K562 treated with DMSO at 1 percent for 12 hours (cell line): ENCODE data around the gene PCDHGA8. TPM values are rescaled to one million over a fixed set of nuclear protein-coding genes. Genes with fewer than 3 reads are reported as not detected.

Source experiments
- total RNA-seq: library from RNA; unstranded; fragments of 300-600 nt; gene quantifications from 2 replicates; pipeline ENCODE4 v1.2.3, GENCODE V29; 2022; ENCODE audit not compliant: insufficient read depth

Gene PCDHGA8
- 0.36 and 0.68 TPM in 2 replicates for total RNA-seq

DNA sequence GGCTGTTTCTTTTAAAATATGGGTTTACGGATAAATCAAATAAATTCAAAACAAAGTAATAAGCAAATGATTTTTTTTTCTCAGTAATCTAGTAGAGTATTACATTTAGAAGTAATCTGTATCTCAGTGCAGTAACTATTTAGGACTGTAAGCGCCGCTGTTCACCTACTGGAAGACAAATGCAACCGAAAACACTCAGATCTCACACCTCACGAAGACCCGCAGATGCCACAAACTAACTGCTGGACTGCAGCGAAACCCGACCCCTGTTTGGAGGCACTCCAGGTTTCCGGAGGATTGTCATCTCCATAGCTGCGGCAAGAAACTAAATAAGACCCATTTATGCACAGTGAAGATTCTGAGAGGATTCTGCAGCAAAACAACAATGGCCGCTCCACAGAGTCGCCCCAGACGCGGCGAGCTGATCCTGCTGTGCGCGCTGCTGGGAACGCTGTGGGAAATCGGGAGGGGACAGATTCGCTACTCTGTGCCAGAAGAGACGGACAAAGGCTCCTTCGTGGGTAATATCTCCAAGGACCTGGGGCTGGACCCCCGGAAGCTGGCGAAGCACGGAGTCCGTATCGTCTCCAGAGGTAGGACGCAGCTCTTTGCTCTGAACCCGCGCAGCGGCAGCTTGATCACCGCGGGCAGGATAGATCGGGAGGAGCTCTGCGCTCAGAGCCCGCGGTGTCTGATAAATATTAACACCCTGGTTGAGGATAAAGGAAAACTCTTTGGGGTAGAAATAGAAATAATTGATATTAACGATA, at the start of gene PCDHGA8:
Gene PCDHGA8, plus strand, starts transcription at position 205 of the 770 bp plus-strand sequence. Its CDS starts 181 bp downstream, at position 386.

DNA sequence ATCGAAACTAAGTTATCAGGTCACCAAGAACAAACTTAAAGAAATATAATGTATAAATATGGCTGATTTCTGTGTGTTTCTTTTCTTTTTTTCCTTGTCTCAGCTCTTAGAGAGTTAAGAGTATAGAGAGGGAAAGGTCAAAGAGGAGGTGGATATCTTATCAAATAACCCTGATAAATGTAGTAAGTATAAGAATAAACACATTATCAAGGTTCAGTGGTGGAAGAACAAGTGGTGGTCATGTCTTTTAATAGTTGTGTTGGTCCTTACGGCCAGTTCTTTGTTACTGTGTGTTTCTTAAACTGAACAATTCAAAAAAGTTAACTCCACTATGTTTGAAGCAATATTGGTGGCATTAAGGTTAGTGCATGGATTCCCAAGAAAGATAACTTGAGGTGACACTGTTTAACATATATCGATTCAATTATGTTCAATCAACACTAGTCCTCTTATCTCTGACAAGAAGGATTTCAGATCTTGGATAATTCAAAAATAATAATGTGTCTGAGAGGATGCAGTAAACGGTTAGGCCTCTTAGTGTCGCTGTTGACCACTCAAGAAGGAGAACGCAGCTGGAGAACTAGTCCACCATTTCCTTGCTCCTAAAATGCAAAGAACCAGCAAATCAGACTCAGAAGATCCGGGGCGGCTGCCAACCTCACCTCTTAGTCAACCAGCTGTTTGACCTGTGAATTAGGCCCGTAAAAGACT, 49.0 kb upstream of the PCDHGA8 start, which contains the start of gene PCDHGA3:
Gene PCDHGA3, plus strand, starts transcription at position 588 of the 711 bp plus-strand sequence. CDS start 205 bp downstream, outside the sequence.

DNA sequence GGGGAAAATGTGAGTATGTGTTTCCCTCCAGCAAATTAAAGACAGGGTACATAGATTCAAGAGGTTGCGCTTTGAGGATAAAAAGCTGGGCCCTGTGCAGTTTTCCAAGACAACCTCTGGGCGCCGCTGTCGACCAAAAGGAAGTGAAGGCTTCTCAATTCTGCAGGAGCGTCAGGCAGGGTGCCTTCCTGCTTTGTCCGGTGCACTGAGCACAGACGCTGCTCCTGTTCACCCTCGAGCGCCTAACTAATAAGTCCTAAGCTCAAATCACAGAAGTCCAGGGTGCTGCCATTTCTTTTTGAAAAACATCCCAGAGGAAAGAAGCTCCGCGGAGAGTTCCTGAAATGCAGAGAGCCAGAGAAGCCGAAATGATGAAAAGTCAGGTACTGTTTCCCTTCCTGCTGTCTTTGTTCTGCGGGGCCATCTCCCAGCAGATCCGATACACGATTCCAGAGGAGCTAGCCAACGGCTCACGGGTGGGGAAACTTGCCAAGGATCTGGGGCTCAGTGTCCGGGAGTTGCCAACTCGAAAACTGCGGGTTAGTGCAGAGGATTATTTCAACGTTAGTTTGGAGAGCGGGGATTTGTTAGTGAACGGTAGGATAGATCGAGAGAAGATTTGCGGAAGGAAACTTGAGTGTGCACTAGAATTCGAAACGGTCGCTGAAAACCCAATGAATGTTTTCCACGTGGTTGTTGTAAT, 42.4 kb upstream of the PCDHGA8 start, which contains the start of gene PCDHGB1:
Gene PCDHGB1, plus strand, starts transcription at position 183 of the 703 bp plus-strand sequence. Its CDS starts 162 bp downstream, at position 345.

DNA sequence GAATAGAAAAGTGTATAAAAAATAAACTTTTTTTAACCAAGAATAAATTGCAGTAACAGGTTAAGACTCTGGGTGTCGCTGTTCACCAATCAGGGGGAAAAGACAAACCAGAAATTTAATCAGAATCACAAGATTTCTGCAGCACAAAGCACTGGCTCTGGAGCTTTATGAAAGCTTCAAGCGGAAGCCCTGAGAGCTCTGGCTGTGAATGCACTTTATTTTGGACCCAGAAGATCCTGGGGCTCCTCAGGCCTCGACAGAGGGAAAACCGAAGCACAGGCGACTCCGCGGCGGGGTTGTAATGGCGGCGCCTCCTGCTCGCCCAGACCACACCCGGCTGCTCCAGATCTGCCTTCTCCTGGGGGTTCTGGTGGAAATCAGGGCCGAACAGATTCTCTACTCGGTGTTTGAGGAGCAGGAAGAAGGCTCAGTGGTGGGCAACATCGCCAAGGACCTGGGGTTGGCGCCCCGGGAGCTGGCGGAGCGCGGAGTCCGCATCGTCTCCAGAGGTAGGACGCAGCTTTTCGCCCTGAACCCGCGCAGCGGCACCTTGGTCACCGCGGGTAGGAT, 37.4 kb upstream of the PCDHGA8 start, which contains the start of gene PCDHGA4:
Gene PCDHGA4, plus strand, starts transcription at position 122 of the 570 bp plus-strand sequence. Its CDS starts 87 bp downstream, at position 209.

DNA sequence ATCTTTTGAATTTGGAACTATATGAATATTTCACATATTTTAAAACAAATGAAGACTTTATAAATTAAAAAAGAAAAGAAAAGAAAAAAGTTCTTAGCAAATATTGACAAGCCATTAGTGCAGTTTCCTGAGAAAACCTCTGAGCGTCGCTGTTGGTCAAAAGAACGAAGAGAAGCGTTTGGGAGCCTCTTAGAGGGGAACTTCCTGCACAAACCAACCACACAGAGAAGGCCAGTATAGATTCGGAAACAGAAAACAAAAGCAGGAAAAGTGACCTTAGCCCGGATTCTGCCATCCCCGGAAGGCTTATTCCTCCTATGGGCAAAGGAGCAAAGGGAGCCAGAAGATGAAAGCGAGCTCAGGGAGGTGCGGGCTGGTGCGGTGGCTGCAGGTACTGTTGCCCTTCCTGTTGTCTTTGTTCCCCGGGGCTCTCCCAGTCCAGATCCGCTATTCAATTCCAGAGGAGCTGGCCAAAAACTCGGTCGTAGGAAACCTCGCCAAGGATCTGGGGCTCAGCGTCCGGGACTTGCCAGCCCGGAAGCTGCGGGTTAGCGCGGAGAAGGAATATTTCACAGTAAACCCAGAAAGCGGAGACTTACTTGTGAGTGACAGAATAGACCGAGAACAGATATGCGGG, 32.5 kb upstream of the PCDHGA8 start, which contains the start of gene PCDHGB2:
Gene PCDHGB2, plus strand, starts transcription at position 205 of the 637 bp plus-strand sequence. Its CDS starts 142 bp downstream, at position 347.

DNA sequence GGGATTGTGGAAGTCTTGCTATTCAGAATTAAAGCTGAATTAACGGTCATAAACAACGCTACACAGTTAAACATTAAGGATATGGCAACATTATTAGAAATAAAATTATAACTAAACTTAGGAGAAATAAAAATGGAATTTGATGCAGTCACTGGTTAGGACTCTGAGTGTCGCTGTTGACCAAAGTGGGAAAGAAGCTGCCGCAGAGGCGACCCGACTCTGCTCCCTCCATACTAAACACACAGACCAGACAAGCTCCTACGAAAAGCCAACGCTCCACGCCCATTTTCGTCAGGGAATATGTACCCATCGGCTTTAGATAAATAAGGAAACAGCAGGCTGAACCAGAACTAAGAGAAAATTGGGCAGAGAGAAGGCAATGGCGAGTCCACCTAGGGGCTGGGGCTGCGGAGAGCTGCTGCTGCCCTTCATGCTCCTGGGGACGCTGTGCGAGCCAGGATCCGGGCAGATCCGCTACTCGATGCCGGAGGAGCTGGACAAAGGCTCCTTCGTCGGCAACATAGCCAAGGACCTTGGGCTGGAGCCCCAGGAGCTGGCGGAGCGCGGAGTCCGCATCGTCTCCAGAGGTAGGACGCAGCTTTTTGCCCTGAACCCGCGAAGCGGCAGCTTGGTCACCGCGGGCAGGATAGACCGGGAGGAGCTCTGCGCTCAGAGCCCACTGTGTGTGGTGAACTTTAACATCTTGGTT, 28.3 kb upstream of the PCDHGA8 start, which contains the start of gene PCDHGA5:
Gene PCDHGA5, plus strand, starts transcription at position 211 of the 709 bp plus-strand sequence. Its CDS starts 169 bp downstream, at position 380.

DNA sequence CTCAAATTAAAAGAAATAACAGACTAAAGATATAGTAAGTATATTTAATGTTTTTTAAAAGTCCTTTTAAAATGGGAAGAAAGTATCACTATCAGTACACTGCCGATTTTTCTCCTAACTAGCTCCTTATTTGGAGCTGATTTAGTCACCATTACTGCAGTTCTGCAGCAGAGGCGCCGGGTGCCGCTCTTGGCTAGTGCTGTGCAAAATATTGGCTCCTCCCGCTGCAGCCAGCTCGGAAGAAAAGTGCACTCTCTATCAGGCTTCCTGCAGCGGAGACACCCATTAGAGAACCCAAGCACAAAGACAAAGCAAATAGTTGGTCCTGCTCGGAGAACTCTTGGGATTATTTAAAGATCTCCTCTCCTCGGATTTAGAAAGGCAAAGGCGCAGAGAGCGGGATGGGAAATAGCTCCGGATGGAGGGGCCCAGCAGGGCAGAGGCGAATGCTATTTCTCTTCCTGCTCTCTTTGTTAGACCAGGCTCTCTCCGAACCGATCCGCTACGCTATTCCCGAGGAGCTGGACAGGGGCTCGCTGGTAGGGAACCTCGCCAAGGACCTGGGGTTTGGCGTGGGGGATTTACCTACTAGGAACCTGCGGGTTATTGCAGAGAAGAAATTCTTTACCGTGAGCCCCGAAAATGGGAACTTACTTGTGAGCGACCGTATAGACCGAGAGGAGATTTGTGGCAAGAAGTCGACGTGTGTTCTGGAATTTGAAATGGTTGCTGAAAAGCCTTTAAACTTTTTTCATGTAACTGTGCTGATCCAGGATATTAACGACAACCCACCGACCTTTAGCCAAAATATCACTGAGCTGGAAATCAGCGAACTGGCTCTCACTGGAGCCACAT, 22.2 kb upstream of the PCDHGA8 start, which contains the start of gene PCDHGB3:
Gene PCDHGB3, plus strand, starts transcription at position 249 of the 855 bp plus-strand sequence. Its CDS starts 153 bp downstream, at position 402.

DNA sequence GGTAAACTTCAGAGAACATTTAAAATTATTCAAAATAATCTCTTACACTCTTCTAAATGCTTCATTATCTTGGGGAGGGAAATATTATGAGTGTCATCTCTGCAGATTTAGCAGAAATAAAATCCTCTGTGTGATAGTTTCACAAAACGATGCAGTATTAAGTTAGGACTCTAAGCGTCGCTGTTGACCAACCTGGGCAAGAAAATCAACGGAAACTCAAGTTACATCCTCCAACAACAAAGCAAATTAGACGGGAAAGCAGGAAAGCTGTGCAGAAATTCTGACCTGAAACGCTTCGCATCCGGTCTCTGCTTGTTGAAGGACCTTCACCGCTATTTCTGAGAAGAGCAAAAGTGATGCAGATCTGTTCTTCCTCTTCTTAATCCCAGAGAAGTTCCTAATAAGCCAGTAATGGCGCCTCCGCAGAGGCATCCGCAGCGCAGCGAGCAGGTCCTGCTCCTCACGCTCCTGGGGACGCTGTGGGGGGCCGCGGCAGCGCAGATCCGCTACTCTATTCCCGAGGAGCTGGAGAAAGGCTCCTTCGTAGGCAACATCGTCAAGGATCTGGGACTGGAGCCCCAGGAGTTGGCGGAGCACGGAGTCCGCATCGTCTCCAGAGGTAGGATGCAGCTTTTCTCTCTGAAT, 18.6 kb upstream of the PCDHGA8 start, which contains the start of gene PCDHGA6:
Gene PCDHGA6, plus strand, starts transcription at position 219 of the 645 bp plus-strand sequence. Its CDS starts 193 bp downstream, at position 412.

DNA sequence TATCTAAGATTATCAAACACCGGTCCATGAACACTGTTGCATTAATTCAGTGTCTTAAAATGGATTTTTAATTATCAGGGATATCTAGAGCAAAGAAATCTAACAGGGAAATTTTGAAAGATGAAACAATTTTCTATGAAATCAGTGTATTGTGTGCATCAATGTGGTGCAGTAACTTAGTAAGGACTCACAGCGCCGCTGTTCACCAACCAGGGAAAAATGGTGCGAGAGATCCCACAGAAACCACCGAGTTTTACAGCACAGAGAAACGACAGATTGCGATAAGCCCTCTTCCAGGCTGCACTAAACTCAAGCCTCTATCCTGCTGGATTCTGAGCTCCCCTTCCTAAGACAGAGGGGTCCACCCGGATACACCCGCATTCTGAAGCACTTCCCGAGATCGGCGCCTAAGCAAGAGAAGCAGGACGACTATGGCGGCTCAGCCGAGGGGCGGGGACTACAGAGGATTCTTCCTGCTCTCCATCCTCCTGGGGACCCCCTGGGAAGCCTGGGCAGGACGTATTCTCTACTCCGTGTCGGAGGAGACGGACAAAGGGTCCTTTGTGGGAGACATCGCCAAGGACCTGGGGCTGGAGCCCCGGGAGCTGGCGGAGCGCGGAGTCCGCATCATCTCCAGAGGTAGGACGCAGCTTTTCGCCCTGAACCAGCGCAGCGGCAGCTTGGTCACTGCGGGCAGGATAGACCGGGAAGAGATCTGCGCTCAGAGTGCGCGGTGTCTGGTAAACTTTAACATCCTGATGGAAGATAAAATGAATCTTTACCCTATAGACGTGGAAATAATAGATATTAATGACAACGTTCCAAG, 9.8 kb upstream of the PCDHGA8 start, which contains the start of gene PCDHGA7:
Gene PCDHGA7, plus strand, starts transcription at position 274 of the 826 bp plus-strand sequence. Its CDS starts 158 bp downstream, at position 432.

DNA sequence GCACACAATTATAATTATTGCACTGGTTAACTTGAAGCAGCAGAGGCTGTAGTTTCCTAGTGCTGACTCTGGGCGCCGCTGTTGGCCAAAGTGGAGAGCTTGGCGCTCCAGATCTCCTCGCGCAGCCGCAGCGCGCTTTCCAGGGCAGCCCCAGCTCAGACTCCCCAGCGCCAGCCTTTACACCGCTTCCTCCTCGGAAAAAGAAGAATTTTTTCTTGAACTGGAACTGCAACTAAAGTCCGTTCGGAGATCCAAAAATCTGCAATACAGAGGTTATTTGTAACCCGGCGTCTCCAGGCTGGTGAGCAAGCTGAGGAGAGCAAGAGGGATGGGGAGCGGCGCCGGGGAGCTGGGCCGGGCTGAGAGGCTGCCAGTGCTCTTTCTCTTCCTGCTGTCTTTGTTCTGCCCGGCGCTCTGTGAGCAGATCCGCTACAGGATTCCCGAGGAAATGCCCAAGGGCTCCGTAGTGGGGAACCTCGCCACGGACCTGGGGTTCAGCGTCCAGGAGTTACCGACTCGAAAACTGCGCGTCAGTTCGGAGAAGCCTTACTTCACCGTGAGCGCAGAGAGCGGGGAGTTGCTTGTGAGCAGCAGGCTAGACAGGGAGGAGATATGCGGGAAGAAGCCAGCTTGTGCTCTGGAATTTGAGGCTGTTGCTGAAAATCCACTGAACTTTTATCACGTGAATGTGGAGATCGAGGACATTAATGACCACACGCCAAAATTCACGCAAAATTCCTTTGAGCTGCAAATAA, 4.7 kb upstream of the PCDHGA8 start, which contains the start of gene PCDHGB4:
Gene PCDHGB4, plus strand, starts transcription at position 142 of the 755 bp plus-strand sequence. Its CDS starts 187 bp downstream, at position 329.

DNA sequence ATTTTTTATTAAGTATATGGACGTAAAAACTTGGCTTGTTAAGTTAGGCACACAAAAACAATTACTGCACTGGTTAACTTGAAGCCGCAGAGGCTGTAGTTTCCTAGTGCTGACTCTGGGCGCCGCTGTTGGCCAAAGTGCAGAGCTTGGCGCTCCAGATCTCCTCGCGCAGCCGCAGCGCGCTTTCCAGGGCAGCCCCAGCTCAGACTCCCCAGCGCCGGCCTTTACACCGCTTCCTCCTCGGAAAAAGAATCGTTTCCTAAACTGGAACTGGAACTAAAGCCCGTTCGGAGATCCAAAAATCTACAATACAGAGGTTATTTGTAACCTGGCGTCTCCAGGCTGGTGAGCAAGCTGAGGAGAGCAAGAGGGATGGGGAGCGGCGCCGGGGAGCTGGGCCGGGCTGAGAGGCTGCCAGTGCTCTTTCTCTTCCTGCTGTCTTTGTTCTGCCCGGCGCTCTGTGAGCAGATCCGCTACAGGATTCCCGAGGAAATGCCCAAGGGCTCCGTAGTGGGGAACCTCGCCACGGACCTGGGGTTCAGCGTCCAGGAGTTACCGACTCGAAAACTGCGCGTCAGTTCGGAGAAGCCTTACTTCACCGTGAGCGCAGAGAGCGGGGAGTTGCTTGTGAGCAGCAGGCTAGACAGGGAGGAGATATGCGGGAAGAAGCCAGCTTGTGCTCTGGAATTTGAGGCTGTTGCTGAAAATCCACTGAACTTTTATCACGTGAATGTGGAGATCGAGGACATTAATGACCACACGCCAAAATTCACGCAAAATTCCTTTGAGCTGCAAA, 5.5 kb downstream of the PCDHGA8 start, which contains the start of gene PCDHGB5:
Gene PCDHGB5, plus strand, starts transcription at position 192 of the 796 bp plus-strand sequence. Its CDS starts 181 bp downstream, at position 373.

DNA sequence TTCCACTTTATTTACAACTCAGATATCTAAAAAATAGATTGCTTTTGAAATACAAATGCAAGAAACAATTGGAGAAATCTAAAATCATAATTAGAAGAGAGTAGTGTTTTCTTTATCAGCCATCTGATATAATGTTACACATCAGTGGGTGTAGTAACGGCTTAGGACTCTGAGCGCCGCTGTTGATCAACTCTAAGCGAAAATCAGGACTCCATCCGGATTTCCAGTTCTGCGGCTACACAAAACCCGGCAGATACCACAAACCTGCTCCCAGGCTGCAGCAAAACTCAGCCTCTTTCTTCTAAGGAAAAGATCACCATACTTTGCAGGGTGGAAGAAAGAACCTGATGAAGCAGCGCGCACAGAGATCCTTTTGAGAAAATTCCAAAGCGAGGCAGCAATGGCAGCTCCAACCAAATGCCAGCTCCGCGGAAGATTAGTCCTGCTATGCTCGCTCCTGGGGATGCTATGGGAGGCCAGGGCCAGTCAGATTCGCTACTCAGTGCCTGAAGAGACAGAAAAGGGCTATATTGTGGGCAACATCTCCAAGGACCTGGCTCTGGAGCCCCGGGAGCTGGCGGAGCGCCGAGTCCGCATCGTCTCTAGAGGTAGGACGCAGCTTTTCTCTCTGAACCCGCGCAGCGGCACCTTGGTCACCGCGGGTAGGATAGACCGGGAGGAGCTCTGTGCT, 10.3 kb downstream of the PCDHGA8 start, which contains the start of gene PCDHGA9:
Gene PCDHGA9, plus strand, starts transcription at position 226 of the 691 bp plus-strand sequence. Its CDS starts 175 bp downstream, at position 401.

DNA sequence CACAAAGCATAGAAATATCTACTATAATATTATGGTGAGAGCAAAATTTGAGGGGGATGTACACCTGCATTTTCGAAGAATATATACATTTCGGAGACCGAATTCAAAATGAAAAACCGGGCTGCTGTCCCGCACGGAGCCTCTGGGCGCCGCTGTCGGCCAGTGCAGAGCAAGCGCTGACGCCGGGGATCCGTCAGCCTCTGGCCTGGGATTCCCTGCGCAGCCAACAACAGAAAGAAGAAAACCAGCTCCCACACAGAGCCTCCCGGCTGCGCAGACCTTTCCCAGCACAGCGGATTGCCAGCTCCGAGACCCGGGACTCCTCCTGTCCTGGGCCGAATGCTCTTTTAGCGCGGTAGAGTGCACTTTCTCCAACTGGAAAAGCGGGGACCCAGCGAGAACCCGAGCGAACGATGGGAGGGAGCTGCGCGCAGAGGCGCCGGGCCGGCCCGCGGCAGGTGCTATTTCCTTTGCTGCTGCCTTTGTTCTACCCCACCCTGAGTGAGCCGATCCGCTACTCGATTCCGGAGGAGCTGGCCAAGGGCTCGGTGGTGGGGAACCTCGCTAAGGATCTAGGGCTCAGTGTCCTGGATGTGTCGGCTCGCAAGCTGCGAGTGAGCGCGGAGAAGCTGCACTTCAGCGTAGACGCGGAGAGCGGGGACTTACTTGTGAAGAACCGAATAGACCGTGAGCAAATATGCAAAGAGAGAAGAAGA, 15.5 kb downstream of the PCDHGA8 start, which contains the start of gene PCDHGB6:
Gene PCDHGB6, plus strand, starts transcription at position 232 of the 716 bp plus-strand sequence. Its CDS starts 182 bp downstream, at position 414.

DNA sequence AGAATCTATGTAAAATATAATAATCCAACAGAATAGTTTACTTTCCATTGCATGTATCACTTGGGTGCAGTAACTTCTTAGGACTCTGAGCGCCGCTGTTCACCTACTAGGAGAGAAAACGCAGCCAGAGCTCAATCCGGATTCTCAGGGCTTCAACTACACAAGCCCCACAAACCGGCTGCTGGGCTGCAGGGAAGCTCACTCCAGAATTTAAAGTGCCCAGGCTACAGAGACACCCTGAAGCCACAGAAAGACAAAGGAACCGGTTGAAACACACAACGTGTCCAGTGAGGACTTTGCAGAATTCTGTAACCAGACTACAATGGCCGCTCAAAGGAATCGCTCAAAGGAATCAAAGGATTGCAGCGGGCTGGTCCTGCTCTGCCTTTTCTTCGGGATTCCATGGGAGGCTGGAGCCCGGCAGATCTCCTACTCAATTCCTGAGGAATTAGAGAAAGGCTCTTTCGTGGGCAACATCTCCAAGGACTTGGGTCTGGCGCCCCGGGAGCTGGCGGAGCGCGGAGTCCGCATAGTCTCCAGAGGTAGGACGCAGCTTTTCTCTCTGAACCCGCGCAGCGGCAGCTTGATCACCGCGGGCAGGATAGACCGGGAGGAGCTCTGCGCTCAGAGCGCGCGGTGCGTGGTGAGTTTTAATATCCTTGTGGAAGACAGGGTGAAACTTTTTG, 20.6 kb downstream of the PCDHGA8 start, which contains the start of gene PCDHGA10:
Gene PCDHGA10, plus strand, starts transcription at position 134 of the 686 bp plus-strand sequence. Its CDS starts 189 bp downstream, at position 323.

